Duodenal mucosa (tissue), 2 donors: Measurements from ENCODE around the gene RHOJ.

Source experiments
- H3K27ac ChIP-seq: one replicate; pipeline ENCODE4 v1.7.0; 2013; ENCODE audit warnings: low read depth, low read length
- H3K27me3 ChIP-seq, 2 donors: one replicate each; pipeline ENCODE4 v1.7.0; 2013; ENCODE audit warnings: low read length in 2 of 2, control low read depth in 1 of 2; ENCODE audit not compliant: insufficient read depth in 2 of 2, control insufficient read depth in 1 of 2
- H3K36me3 ChIP-seq, 2 donors: one replicate each; pipeline ENCODE4 v1.7.0; 2013; ENCODE audit warnings: low read length in 2 of 2, control low read depth in 1 of 2; ENCODE audit not compliant: insufficient read depth in 2 of 2, control insufficient read depth in 1 of 2
- H3K4me1 ChIP-seq, 2 donors: one replicate each; pipeline ENCODE4 v1.7.0; 2013; ENCODE audit warnings: low read length in 2 of 2, control low read depth in 1 of 2; ENCODE audit not compliant: insufficient read depth in 2 of 2, control insufficient read depth in 1 of 2
- H3K4me3 ChIP-seq, 2 donors: one replicate each; pipeline ENCODE4 v1.7.0; 2013; ENCODE audit warnings: low read length in 2 of 2, low read depth in 1 of 2
- H3K9ac ChIP-seq, 2 donors: one replicate each; pipeline ENCODE4 v1.7.0; 2013; ENCODE audit warnings: low read length in 2 of 2, low read depth in 1 of 2
- H3K9me3 ChIP-seq, 2 donors: one replicate each; pipeline ENCODE4 v1.7.0; 2013; ENCODE audit warnings: low read length in 2 of 2, control low read depth in 1 of 2; ENCODE audit not compliant: control insufficient read depth in 1 of 2

The RHOJ gene

DNA sequence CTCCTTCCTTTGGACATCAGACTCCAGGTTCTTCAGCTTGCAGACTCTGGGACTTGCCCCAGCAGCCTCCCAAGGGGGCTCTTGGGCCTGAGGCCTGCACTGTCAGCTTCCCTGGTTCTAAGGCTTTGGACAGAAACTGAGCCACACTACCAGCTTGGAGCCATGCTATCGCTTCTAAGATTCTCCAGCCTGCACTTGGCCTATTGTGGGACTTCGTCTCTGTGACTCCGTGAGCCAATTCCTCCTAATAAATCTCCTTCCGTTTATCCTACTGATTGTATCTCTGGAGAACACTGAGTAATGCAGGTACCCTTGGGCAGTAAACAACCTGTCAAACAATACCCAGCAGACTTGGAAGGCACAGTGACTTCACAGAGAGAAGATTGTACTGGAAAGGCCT lies 24.9 kb upstream of the RHOJ start:
- no peak overlapping the region for H3K27ac ChIP-seq
- H3K9me3 ChIP-seq = no peaks in the 10 kb centered on the region
- H3K4me3 ChIP-seq = no peak overlapping the region
- H3K9ac ChIP-seq = no peak overlapping the region
- no peaks in the 10 kb centered on the region for H3K27me3 ChIP-seq
- H3K36me3 ChIP-seq = no peaks in the 10 kb centered on the region
- no peaks in the 10 kb centered on the region for H3K4me1 ChIP-seq

DNA sequence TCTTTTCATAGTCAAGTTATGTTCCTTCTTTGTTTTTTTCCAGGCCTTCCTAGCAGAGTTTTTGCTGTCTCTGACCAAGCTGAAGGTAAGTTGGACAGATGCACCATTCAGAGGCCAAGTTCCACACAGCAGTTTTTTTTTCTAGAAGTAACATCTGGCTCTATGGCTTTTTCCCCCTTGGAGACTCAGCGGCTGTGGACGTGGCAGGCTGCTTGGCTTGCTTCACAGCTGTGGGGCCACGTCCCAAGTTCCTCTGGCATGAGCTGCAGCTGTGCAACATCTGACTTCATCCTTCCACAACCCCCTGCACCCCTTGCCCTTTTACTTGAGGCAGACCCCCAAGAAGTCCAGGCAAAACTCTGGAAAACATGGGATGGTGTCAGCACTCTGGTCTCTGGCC lies 24.2 kb upstream of the RHOJ start:
- Histone ChIP-seq H3K36me3 (no peaks in the 10 kb centered on the region), H3K9ac (no peak overlapping the region), H3K27me3 (no peaks in the 10 kb centered on the region), H3K9me3 (no peaks in the 10 kb centered on the region), H3K27ac (no peak overlapping the region), H3K4me3 (no peak overlapping the region), H3K4me1 (no peaks in the 10 kb centered on the region)

DNA sequence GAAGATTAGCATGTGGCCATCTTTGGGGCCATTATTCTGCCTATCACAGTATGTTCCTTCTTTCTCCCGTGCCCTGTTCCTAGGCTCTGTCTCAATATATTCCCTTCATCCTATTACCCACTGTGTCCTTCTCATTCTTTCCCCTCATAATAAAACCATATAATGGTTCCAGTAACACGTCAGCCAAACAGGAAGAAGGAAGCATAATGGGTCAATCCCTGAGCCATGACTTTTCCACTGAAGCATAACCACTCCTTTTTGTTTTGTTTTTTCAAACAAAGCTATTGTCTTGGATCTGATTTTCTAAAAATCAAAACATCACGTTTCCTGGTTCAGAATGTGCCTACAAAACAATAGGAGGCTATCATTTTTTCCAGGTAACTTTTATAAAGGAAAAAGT lies 21.3 kb upstream of the RHOJ start:
- Histone ChIP-seq H3K27ac (no peak overlapping the region), H3K9me3 (no peaks in the 10 kb centered on the region), H3K27me3 (no peaks in the 10 kb centered on the region), H3K9ac (no peak overlapping the region), H3K4me1 (no peaks in the 10 kb centered on the region), H3K4me3 (no peak overlapping the region), H3K36me3 (no peaks in the 10 kb centered on the region)

DNA sequence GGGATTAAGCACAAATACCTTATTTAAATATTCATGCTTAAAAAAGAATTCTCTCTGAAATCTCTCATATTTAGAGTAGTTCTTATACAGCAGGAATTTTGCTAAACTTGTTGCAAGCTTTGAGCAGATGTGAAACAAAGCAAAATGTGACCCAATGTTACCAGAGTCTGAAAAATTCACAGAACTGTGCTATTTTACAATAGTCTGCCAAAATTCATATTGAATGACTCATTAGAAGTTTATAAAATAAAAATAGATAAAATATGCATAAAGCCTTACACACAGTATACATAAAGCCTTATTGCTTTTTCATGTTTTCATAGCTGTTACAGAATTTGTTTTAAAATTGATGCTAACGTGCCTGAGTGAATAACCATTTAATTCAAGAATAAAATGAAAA lies 17.8 kb upstream of the RHOJ start:
- no peak overlapping the region for H3K9ac ChIP-seq
- no peaks in the 10 kb centered on the region for H3K27me3 ChIP-seq
- H3K36me3 ChIP-seq = no peaks in the 10 kb centered on the region
- no peaks in the 10 kb centered on the region for H3K9me3 ChIP-seq
- no peak overlapping the region for H3K4me3 ChIP-seq
- no peaks in the 10 kb centered on the region for H3K4me1 ChIP-seq
- H3K27ac ChIP-seq = no peak overlapping the region

GRCh38 chr14:63191211-63191610 lies 13.0 kb upstream of the RHOJ start:
- H3K9me3 ChIP-seq = peaks cover 0 to 3% of the 10 kb centered on the region in 2 donors
- H3K36me3 ChIP-seq = no peaks in the 10 kb centered on the region
- no peaks in the 10 kb centered on the region for H3K27me3 ChIP-seq
- no peak overlapping the region for H3K4me3 ChIP-seq
- H3K4me1 ChIP-seq = no peaks in the 10 kb centered on the region
- H3K9ac ChIP-seq = no peak overlapping the region
- no peak overlapping the region for H3K27ac ChIP-seq

DNA sequence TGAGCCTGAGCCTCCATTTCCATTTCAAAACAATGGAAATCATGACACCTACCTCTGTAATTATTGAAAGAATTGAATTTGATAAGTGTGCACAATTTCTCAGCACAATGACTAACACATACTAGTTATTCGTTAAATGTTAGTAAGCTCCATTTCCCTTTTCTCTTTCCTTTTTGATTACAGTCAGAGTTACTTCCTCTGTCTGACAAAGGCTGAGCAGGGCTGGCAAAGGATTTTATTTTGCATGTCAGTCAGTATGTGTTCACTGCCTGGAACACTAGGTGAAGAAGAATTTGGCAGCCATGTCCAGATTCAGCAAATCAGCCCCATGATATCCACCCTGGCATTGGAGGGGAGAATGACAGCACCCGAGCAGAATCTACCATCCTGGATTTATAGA lies 12.2 kb upstream of the RHOJ start:
- Histone ChIP-seq H3K9ac (no peak overlapping the region), H3K4me1 (no peaks in the 10 kb centered on the region), H3K27me3 (no peaks in the 10 kb centered on the region), H3K36me3 (no peaks in the 10 kb centered on the region), H3K27ac (no peak overlapping the region), H3K9me3 (peaks cover 0 to 3% of the 10 kb centered on the region in 2 donors), H3K4me3 (no peak overlapping the region)

GRCh38 chr14:63193236-63193635 lies 11.0 kb upstream of the RHOJ start:
- Histone ChIP-seq H3K4me1 (no peaks in the 10 kb centered on the region), H3K9me3 (peaks cover 0 to 3% of the 10 kb centered on the region in 2 donors), H3K36me3 (no peaks in the 10 kb centered on the region), H3K27ac (no peak overlapping the region), H3K4me3 (no peak overlapping the region), H3K27me3 (no peaks in the 10 kb centered on the region), H3K9ac (no peak overlapping the region)

GRCh38 chr14:63200035-63200740 lies 4.1 kb upstream of the RHOJ start:
- H3K9me3 ChIP-seq = no peaks in the 10 kb centered on the region
- H3K4me1 ChIP-seq = no peaks in the 10 kb centered on the region
- H3K27ac ChIP-seq = no peak overlapping the region
- no peak overlapping the region for H3K4me3 ChIP-seq
- no peaks in the 10 kb centered on the region for H3K36me3 ChIP-seq
- no peak overlapping the region for H3K9ac ChIP-seq
- no peaks in the 10 kb centered on the region for H3K27me3 ChIP-seq

- Histone ChIP-seq H3K36me3 (no peaks in the 10 kb centered on the region), H3K27ac (no peak overlapping the region), H3K4me3 (no peak overlapping the region), H3K9ac (no peak overlapping the region), H3K9me3 (no peaks in the 10 kb centered on the region), H3K27me3 (no peaks in the 10 kb centered on the region), H3K4me1 (no peaks in the 10 kb centered on the region)
Observed at GRCh38 chr14:63200767-63201166, 3.5 kb upstream of the RHOJ start.

DNA sequence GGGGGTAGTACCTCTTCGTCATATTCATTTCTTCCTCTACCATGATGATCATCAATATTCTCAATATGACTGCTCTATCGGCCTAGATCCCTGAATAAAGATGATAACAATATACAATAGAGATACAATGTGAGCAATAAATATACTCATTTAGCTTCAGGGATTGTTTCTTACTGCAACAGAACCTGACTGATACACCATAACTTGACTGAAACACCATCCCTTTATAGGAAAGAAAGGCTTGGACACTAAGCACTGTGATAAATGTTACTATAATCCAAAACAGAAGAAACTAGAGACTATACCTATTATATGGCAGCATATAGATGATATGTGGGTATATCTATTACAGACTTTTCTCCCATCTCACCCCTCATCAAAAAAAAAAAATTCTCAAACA lies 1.2 kb upstream of the RHOJ start:
- Histone ChIP-seq H3K27me3 (no peaks in the 10 kb centered on the region), H3K27ac (no peak overlapping the region), H3K4me1 (no peaks in the 10 kb centered on the region), H3K9ac (no peak overlapping the region), H3K4me3 (no peak overlapping the region), H3K9me3 (no peaks in the 10 kb centered on the region), H3K36me3 (no peaks in the 10 kb centered on the region)
